RCC 7860 (cell line): ENCODE measurements around the gene ITGAE.

Experiments used
- DNase-seq: peaks from one replicate; pipeline ENCODE4 v3.0.0-alpha.2; 2015; ENCODE audit warnings: low spot score
- FAIRE-seq: peaks from 2 replicates; lab custom pipeline; 2012; peaks lifted over from hg19 to GRCh38; lab: Jason Lieb, UNC

ITGAE gene

DNA sequence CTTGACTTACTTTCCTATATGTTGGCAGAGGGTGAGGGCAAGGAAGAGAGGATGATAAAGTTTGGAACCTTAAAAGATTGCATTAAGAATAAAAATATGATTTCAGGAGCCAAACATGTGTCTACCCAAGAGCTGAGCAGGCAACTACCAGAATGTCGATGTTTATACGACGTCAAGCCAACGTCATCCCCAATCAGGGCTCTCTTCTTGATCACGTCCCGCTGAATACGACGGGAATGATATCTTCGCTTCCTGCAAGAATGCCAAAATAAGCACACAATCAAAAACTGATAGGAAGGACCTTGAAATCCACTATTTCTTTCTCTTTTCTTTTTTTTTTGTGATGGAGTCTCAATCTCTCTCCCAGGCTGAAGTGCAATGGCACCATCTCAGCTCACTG, 20.1 kb upstream of the ITGAE start:
- DNase-seq (no peak), FAIRE-seq (no peak)

DNA sequence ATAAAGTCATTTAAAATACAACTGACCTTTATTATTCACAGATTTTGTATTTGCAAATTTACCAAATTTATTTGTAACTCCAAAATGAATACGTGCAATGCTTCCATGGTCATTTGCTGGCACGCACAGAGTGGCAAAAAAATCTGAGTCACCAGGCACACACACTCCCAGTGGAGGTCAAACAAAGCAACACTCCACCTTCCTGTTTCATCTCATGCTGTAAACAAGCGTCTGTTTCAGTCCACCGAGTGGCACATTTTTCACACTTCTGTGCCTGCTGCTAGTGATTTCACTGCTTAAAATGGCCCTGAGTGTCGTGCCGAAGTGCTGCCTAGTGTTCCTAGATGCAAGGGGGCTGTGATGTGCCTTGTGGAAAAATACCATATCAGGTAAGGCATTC, 17.8 kb upstream of the ITGAE start:
- DNase-seq (peak; percentile 58), FAIRE-seq (peak; percentile 87)

DNA sequence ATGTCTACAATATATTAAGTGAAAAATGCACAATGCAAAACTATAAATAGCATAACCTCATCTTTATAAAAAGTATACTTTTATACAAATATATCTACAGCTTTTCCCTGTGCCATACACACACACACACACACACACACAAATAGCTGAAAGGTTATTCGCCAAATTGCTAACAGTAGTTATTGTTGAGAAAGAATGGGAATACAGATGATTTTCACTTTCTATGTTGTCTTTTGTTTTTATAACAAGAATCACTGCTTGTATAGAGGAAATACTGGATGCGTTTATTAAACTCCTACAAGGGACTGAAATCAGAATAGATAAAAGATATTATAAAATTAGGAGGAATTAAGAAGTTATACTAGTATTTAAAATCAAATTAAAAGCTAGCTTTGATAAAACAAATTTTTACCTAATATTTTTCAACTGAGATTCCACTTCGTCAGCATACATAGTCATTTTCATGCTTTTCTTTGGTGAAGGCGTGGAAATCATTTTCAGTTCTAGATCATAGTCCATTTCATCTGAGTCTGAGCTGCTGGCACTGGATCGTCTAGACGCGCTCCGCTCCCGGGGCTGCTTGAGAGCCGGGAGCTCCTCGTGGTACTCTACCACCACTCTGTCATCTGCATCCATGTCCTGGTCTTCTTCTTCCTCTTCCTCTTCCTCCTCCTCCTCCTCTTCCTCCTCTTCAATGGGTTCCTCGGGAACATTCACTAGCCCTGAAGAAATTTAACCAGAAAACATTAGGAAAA, 17.0 kb upstream of the ITGAE start:
- DNase-seq (no peak), FAIRE-seq (no peak)

DNA sequence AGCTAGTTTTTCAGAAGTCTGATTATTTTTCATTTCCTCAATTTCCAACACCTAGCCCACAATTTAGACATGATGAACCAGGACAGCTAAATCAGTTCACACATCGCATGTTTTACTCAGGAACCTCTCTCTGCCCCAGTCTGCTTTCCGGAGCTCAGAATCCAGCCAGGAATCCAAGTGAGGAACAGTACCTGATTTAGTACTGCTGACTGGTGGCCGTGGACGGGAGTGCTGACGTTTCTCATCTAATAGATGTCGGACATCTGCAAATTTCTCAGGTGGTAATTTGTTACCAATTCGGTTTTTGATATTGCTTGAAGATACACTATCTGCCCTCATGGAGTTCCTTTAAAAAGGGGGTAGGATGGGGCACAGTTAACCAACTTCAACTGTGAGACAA, 14.9 kb upstream of the ITGAE start:
- no peak for FAIRE-seq
- no peak for DNase-seq

DNA sequence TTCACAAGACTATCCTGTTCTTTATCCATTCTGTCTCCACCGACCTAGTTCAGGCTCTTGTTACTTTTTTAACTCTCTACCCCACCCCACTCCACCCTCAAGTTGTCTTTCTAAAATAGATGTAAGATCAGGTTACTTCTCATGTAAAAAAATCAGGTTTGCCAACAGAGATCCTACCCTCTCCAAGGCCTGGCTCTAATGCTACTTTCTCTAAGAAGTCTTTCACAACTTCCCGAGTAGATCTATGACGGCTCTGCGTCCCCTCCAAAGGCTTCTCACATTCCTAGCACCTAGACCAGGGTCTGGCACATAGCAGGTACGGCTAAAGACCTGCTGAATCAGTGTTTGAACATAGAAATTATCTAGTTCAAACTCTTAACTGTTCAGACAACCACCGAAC, 14.1 kb upstream of the ITGAE start:
- FAIRE-seq = no peak

DNA sequence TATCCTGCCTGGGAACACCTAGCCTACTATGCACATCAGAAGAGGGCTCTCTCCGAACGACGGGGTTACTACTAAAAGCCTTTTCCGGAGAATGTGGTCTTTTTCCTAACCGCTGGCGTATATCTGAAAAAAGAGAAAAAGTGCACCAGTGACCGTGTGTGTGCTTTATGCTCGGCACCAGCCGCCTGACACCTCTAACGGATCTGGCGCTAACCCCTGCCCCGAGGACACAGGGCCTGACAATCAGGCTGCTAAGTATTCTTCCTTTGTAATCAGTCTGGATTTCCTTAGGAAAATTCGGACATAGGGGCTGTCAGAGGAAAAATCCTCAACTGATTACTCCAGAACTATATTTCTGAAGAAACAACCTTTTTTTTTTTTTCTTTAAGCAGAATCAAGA, 13.4 kb upstream of the ITGAE start:
- FAIRE-seq = no peak
- no peak for DNase-seq

More for the DNA sequence above, 14.1 kb upstream of the ITGAE start:
- no peak for DNase-seq

DNA sequence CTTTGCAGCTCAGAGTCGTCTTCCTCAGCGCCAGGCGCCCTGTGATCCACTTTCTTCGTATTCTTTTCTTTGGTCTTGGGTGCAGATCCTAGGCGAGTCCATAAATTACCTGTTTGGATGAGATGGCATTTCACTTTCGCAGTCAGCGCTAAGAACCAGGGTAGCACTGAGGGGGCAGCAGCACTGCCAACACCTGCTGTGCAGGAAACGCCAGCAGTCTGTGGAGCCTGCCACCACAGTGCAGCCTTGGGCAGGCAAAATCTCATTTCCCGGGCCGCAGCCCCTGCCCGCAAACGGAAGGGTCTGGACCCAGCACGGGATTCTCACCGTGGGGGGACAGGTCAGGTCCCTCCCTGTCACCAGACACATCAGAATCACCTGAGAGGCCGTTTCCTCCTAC, 12.2 kb upstream of the ITGAE start:
- DNase-seq (no peak), FAIRE-seq (no peak)

DNA sequence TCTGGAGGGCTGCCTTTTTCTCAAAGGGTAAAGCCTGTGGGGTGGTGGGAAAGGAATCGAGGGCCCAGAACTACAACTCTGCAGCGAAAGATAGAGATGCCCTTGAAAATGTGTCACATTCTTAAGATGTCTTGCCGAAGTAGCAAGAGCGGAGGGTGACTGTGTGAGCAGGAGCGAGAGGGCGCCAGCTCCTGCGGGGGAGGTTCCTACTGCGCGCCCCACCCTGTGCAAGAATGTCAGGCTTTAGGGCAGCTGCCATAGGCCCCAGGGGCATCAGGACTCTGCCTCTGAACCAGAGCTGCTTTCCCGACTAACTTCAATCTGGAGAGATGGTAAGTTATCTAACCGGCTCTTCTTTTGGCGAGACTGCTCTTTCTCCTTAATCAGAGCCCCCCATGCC, 11.8 kb upstream of the ITGAE start:
- DNase-seq = no peak

DNA sequence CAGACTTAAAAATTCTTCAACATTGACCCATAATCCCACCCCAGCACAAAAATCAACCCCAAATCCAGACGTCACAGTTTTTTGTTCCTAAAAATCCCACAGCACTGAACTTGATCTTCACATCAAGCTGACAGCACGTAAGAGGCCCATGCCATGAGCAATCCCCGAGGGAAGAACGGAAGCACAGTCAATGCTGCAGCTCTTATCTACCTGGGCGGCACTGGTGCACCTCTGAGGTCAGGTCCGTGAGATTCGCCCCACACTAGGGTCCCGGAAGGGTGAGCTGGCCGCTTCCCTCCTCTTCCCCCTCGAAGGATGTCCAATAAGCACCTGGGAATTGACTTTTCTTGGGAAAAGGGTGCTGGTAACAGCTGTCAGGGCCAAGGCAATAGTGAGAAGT, 11.3 kb upstream of the ITGAE start:
- no peak for FAIRE-seq
- DNase-seq = no peak

More for the DNA sequence above, 11.8 kb upstream of the ITGAE start:
- FAIRE-seq = no peak

DNA sequence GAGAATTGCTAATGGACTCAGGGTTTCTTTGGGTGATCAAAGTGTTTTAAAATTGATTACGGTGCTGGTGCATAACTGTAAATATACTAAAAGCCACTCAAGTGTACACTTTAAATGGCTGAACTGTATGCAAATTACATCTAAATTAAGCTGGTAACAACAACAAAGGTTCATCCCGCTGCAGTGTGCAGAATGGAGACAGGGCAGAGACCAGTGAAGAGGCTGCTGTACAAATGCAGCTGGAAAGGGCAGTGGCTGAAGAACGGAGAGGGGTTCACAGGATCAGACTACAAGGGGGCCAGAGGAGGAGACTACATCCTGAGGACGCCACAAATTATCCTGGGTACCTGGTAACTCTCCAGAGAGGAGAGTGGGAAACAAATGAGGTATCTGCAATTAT, 9.0 kb upstream of the ITGAE start:
- FAIRE-seq (no peak), DNase-seq (no peak)

DNA sequence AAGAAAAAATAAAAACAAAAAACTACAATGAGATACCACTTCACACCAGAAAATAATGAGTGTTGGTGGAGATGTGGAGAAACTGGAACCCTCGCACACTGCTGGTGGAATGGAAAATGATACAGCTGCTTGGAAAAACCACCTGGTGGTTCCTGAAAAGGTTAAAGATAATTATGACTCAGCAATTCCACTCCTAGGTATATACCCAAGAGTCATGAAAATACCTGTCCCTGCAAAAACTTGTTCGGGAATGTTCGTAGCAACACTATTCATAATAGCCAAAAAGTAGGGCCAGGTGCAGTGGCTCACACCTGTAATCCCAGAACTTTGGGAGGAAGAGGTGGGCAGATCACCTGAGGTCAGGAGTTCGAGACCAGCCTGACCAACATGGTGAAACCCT, 8.1 kb upstream of the ITGAE start:
- FAIRE-seq (no peak), DNase-seq (no peak)

DNA sequence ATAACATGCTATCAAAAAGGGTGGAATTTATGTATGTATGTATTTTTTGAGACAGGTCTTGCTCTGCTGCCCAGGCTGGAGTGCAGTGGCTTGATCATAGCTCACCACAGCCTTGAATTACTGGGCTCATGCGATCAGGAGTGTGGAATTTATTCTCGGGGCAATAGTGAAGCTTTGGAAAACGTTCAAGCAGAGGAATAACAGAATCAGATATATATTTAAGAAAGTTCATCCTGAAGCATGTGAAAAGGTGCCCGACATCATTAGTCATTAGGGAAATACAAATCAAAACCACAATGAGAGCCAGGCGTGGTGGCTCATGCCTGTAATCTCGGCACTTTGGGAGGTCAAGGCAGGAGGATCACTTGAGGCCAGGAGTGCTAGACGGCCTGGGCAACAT, 7.7 kb upstream of the ITGAE start:
- DNase-seq = peak; percentile 63
- FAIRE-seq = peak; percentile 83

DNA sequence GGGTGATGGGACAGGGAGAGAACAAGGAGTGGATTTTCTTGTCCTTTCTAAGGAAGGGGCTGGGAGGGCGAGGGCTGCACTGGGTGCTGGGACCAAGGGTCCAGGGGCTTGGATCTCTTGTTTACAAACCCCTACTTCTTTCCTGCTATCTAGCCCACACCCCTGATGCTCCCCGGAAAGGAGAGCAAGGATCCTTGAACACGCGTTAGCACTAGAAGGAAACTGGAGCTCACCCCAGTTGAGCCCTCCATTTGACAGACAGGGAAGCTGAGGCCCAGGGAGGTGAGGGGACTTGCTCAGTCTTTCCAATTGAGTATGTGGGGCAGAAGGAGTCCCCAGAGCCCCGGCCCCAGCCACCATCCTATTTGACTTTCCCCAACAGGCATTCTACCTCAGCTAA, 4.6 kb upstream of the ITGAE start:
- DNase-seq (no peak), FAIRE-seq (no peak)

DNA sequence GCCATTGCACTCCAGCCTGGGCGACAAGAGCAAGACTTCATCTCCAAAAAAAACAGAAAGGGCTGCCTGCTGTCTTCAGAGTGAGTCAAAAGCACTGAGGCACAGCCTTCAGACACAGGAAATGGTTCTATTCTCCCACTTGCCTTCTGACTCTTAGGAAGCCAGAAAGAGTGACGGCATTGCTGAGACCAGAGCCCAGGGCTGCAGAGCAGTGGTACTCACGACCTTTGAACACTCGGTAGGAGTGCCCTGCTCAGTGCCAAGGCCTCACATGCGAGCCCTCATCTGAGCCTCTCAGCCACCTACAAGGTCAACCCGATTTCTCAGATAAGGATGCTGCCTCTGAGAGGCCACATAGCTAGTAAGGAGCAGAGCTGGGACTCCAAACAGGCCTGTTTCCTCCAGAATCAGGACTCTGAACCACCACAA, 3.5 kb upstream of the ITGAE start:
- FAIRE-seq = peak; percentile 93
- DNase-seq = peak; percentile 98

DNA sequence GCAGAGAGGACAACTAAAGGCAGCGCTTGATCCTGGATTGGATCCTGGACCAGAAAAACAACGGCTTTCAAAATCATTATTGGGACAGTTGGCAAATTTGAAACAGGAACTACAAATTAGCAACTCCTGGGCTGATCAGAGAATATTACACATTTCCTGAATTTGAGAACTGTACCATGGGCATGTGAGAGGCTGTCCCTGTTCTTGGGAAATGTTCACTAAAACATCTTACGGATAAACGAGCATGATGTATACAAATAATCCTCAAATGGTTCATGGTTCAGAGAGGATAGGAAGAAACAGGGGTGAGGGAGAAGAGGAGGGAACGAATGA, 2.3 kb upstream of the ITGAE start:
- no peak for FAIRE-seq
- no peak for DNase-seq

DNA sequence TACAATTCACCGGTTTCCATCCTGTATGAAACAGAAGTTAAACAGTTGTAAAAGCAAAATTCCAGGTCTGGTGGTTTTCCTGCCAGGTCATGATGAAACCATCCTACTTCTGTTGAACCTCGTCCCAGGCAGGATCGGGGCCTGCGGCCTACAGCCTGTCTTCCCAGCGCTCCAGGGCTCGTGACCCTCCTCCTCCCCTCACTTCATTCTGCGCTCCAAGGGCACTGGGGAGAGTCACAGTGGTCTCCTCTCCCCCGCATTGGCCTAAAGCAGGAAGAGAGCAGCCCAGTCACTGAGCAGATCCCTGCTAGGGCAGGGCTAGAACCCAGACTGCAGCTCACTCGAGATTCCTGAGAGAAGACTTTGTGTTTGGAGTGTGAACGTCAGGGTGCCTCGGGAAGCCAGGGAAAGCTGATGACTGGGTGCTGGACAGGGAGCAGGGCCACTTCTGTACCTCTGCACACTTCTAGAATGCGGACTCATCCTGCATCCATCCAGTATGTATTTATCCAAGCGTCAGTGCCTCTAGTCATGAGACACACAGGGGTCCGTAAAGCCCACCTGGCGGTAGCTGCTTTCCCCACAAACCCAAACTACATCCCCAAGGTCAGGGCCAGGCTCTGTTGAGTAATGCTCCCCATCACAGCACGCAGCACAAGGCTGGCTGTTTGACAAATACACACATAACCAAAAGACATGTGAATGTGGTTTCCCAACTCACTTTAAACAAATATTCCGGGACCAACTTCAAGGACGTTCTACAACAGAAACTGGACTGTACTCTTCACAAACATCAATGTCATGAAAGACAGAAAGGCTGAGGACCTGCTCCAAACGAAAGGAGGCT, 1.7 kb upstream of the ITGAE start:
- DNase-seq = peak; percentile 95
- peak; percentile 94 for FAIRE-seq

DNA sequence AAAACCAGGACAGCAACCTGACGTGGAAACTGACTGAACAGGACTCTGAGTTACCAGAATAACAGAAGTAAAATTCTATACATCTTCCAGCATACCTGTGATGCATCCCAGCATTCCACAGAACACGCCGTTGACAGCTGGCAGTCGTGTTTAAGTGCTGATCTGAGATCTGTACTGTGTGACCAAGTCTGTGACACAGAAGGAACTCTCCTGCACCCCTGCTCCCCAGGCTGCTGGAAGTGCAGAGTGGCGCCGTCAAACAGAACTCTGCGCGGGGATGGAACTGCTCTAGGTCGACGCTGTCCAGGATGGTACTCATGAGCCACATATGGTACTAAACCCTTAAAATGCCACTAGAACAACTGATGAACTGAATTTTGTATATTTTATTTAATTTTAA, 804 bp upstream of the ITGAE start:
- FAIRE-seq = no peak
- no peak for DNase-seq

DNA sequence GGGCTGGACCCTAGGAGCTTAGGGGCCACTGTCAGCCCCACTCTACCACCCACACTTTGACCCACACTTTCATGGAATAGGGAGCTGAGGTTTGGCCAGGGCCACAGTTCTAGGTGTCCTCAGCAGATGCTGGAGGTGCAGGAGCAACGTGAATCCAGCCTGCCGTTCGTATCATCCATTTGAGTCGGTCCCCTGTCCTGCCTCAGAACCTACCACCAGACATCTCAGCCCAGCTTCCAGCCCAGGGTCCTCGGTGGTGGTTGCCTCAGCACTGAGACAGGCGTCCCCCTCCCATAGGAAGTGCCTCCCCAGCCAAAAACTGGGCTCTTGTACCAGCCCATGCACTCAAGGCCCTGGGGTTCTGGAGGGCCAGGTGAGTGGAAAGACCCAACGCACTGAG, 359 bp upstream of the ITGAE start:
- FAIRE-seq (no peak), DNase-seq (no peak)

DNA sequence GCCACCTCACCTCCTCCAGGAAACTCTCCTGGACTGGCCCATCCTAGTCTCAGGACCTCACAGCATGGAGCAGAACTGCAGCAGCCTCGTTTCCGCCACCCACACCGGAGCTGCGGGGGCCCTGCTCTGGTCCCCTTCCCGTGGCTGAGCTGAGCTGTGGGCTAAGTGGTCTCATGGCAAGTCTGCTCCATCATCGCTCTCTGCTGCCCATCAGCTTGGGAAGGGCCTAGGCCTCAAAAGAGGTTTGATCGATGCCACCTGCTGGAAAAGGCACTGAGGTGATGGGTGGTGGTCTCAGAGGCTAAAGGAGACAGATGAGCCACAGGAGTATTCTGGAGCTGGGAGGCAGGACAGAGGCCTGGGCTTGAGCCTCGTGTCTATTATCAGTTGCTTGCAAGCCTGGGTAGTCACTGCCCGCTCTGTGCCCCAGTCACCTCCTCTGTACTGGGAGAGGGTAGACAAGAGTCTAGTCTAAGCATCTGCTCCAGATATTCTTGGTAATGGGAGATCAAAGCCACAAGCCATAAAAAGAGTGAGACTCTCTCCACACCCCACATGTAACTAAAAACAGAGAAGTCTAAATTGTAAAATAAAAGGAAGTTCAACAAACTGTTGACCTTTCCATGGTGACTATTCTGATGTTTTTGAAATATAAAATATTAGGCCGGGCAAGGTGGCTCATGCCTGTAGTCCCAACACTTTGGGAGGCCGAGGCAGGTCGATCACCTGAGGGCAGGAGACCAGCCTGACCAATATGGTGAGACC, 1.6 kb downstream of the ITGAE start:
- no peak for DNase-seq
- no peak for FAIRE-seq

DNA sequence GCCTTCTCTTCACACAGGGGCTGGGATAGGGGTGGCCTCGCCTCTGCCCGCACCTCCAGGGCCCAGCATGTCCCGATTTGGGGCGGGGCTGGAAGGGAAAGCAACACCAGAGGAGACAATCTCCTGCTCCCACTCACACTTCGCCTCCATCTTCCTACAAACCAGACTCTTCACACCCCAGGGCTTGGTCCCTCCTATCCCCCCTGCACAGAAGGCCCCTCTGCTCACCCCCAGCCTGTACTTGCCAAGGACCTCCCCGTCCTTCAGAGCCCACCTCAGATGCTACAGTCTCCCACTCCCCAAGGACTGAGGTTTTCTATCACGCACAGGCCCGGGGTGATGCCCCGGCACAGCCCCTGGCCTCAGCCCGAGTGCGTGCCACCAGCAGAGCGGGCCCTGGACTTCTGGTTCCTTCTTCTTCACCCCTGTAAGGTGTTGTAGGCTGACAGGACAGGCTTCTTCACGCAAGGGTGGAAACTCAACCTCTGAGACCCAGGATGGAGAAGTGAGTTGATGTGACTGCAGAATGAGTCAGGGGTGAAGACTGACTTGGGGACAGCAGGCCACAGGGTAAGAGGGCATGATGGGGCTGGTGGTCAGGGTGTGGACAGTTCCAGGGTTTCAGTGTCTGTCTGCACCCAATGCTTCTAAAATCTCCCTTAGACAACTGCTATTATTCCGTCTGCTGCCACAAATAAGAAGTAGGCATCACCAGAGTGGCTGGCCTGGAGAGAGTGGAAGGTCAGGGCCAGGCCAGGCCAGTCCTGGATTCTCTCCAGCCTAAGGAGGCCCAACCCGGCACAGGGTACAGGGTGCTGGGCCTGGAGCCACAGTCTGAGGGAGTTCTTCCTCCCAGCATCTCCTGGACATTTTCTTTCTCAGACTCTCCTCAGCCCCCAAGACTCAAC, 2.5 kb downstream of the ITGAE start:
- peak; percentile 89 for DNase-seq
- peak; percentile 86 for FAIRE-seq

DNA sequence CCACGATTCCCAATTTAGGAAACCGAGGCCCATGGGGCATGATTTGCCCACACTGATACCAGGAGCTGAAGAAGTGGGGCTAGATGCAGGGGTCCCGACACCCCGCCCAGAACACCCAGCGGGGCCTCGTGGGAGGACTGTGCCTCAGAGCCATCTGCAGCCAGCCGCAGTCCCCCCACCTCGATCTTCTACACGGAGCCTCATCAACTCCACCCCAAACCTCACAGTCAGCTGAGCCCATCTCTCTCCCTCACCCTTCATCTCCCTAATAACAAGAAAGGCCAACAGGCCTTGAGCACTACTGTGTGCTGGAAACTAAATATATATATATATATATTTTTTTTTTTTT, 4.2 kb downstream of the ITGAE start:
- FAIRE-seq = no peak
- no peak for DNase-seq
